Measurements from ENCODE around the gene CFH.

GRCh38 chr1:196685506-196685905, 33.7 kb downstream of the CFH start:
- TF ChIP-seq, protein P1, sequence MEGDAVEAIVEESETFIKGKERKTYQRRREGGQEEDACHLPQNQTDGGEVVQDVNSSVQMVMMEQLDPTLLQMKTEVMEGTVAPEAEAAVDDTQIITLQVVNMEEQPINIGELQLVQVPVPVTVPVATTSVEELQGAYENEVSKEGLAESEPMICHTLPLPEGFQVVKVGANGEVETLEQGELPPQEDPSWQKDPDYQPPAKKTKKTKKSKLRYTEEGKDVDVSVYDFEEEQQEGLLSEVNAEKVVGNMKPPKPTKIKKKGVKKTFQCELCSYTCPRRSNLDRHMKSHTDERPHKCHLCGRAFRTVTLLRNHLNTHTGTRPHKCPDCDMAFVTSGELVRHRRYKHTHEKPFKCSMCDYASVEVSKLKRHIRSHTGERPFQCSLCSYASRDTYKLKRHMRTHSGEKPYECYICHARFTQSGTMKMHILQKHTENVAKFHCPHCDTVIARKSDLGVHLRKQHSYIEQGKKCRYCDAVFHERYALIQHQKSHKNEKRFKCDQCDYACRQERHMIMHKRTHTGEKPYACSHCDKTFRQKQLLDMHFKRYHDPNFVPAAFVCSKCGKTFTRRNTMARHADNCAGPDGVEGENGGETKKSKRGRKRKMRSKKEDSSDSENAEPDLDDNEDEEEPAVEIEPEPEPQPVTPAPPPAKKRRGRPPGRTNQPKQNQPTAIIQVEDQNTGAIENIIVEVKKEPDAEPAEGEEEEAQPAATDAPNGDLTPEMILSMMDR (IDR thresholded peaks at IDR 0.05; ENCODE audit: low read depth, low read length) = no peak
- no peak for TF ChIP-seq POLR2A (IDR thresholded peaks at IDR 0.05; ENCODE audit: extremely low read depth, insufficient read length)
- no peak for TF ChIP-seq MAX (IDR thresholded peaks at IDR 0.05; ENCODE audit: low read depth, low read length)
- no peak for TF ChIP-seq MYC (IDR thresholded peaks at IDR 0.05; ENCODE audit: low read depth, low read length)
